Endodermal cell (in vitro differentiated cells): ENCODE results near the gene GSX2. TPM values are rescaled to one million over a fixed set of nuclear protein-coding genes. Genes with fewer than 3 reads are reported as not detected.
"Not testable (repeated sequence)": the region's sequence is repeated elsewhere in the genome, so short reads cannot be mapped to it uniquely, and the experiment has no call there.

ENCODE experiments used
- DNase-seq: peaks from one replicate; pipeline ENCODE4 v3.0.0-alpha.2; 2017
- H3K27ac ChIP-seq: 2 replicates; pipeline ENCODE4 v1.5.1; 2013; ENCODE audit warnings: mild to moderate bottlenecking, low read depth, low read length, moderate library complexity
- H3K27me3 ChIP-seq: 2 replicates; pipeline ENCODE4 v1.6.1; 2013; ENCODE audit warnings: mild to moderate bottlenecking, low read length, moderate library complexity; ENCODE audit not compliant: insufficient read depth, control insufficient read depth, poor library complexity, severe bottlenecking
- H3K36me3 ChIP-seq: 2 replicates; pipeline ENCODE4 v1.7.0; 2013; ENCODE audit warnings: mild to moderate bottlenecking, low read length, moderate library complexity; ENCODE audit not compliant: control insufficient read depth, insufficient read depth
- H3K4me1 ChIP-seq: one replicate; pipeline ENCODE4 v1.7.0; 2013; ENCODE audit warnings: low read length; ENCODE audit not compliant: control insufficient read depth, insufficient read depth
- H3K4me3 ChIP-seq: 2 replicates; pipeline ENCODE4 v1.5.1; 2013; ENCODE audit warnings: mild to moderate bottlenecking, low read length, moderate library complexity
- H3K9ac ChIP-seq: 2 replicates; pipeline ENCODE4 v1.6.1; 2013; ENCODE audit warnings: mild to moderate bottlenecking, low read length, moderate library complexity; ENCODE audit not compliant: poor library complexity, severe bottlenecking; ENCODE audit errors: extremely low read depth
- H3K9me3 ChIP-seq: 2 replicates; pipeline ENCODE4 v1.6.1; 2013; ENCODE audit warnings: mild to moderate bottlenecking, low read length, moderate library complexity; ENCODE audit not compliant: control insufficient read depth
- H3K27ac Mint-ChIP-seq: 2 replicates; pipeline ENCODE4 v1.8.0; 2020; ENCODE audit warnings: mixed read lengths
- H3K27me3 Mint-ChIP-seq: 2 replicates; pipeline ENCODE4 v1.8.0; 2021; ENCODE audit warnings: mild to moderate bottlenecking, mixed read lengths; ENCODE audit not compliant: insufficient read depth
- H3K36me3 Mint-ChIP-seq: 2 replicates; pipeline ENCODE4 v1.8.0; 2020; ENCODE audit warnings: low read depth, mixed read lengths
- H3K4me1 Mint-ChIP-seq: 2 replicates; pipeline ENCODE4 v1.8.0; 2020; ENCODE audit warnings: mixed read lengths
- H3K4me3 Mint-ChIP-seq: 2 replicates; pipeline ENCODE4 v1.8.0; 2020; ENCODE audit warnings: mild to moderate bottlenecking, moderate library complexity, mixed read lengths
- H3K9me3 Mint-ChIP-seq: 2 replicates; pipeline ENCODE4 v1.8.0; 2020; ENCODE audit warnings: mild to moderate bottlenecking, mixed read lengths
- WGBS, 2 experiments: methylation state at CpG; one replicate each; pipeline versions ENCODE4 v1.1.5 to v1.1.7; 2013; ENCODE audit warnings: missing lambda C conversion rate in 2 of 2, mixed read lengths in 1 of 2; ENCODE audit not compliant: insufficient coverage in 1 of 2, insufficient read length in 1 of 2; 5-methylcytosine and 5-hydroxymethylcytosine counted together
- total RNA-seq, 2 donors: library from RNA; stranded (reverse); fragmentation: NEBNext Ultra II Directional in 1 of 2; extraction: Animal tissue kit (Norgen Biotek cat#: 25700) in 1 of 2; gene quantifications; 2 replicates in 1 of 2; 3 replicates in 1 of 2; pipeline ENCODE4 v1.2.1, GENCODE V29; 2021
- TF ChIP-seq, protein P1 (sequence below): fragments of 200-600 bp; sonication (generic); conservative IDR thresholded peaks from 2 replicates; pipeline ENCODE4 v1.5.0; 2021; ENCODE audit warnings: antibody characterized with exemption, mild to moderate bottlenecking

The GSX2 gene
- total RNA-seq, 2 donors from 2014 or later, result not detected

DNA sequence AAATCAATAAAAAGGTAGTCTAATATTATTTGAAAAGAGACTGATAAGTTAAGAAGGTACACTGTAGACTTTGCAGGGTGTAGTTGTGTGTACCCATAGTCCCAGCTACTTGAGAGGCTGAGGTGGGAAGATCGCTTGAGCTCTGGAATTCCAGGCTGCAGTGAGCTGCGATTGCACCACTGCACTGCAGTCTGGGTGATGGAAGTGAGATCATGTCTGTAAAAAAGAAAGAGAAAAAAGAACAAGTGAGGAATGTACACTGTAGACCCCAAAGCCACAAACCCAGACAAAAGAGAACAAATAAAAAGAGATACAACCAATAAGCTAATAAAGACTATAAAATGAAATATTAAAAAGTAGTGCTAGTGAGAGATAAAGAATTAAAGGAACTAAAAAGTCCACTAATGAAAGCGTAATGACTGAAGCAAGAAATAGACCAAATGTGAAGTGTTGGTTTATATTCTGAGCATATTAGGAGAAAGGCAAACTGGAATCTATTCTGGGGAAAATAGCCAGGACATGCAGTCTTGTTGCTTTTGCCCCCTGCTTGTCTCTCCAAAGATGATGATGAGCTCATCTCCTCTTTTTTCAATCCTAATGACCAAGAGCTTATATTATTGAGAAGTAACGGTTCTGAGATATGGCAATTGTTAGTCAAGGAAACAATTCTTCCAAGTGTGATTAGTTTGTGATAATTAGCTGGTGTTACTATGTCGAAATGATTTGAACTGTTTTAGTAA, 19.1 kb downstream of the GSX2 start:
- Mint-ChIP-seq H3K36me3 (no peaks in the 10 kb centered on the region), H3K27ac (no peak overlapping the region), H3K4me1 (no peaks in the 10 kb centered on the region), H3K4me3 (no peak overlapping the region), H3K9me3 (no peaks in the 10 kb centered on the region), H3K27me3 (peaks cover 7% of the 10 kb centered on the region)
- no peaks in the 10 kb centered on the region for H3K9me3 ChIP-seq
- no peaks in the 10 kb centered on the region for H3K4me1 ChIP-seq
- no peaks in the 10 kb centered on the region for H3K36me3 ChIP-seq
- TF ChIP-seq, protein P1, sequence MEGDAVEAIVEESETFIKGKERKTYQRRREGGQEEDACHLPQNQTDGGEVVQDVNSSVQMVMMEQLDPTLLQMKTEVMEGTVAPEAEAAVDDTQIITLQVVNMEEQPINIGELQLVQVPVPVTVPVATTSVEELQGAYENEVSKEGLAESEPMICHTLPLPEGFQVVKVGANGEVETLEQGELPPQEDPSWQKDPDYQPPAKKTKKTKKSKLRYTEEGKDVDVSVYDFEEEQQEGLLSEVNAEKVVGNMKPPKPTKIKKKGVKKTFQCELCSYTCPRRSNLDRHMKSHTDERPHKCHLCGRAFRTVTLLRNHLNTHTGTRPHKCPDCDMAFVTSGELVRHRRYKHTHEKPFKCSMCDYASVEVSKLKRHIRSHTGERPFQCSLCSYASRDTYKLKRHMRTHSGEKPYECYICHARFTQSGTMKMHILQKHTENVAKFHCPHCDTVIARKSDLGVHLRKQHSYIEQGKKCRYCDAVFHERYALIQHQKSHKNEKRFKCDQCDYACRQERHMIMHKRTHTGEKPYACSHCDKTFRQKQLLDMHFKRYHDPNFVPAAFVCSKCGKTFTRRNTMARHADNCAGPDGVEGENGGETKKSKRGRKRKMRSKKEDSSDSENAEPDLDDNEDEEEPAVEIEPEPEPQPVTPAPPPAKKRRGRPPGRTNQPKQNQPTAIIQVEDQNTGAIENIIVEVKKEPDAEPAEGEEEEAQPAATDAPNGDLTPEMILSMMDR, result no peak
- no peak overlapping the region for H3K27ac ChIP-seq
- H3K27me3 ChIP-seq, result no peaks in the 10 kb centered on the region
- WGBS, 2 experiments, result 90 to 94% methylated on average over 3 to 5 of the region's 5 CpGs
- DNase-seq, result no peak
- no peak overlapping the region for H3K4me3 ChIP-seq
- H3K9ac ChIP-seq, result no peak overlapping the region

DNA sequence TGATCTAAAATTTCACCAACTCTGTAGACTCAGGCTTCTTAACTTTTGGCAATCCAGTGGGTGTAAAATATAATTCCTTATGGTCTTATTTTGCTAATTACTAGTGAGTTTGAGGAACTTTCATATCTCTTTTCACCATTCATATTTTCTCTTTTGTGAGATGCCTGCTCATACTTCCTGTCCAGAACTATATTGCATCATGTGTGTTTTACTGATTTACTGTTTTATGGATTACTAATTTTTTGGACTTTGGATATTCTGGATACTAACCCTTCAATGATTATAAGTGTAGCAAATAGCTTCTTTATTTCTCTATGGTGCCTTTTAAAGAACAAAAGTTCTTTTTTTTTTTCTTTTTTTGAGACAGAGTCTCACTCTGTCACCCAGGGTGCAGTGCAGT, 20.6 kb downstream of the GSX2 start:
- Histone ChIP-seq H3K9me3 (no peaks in the 10 kb centered on the region), H3K27ac (no peak overlapping the region), H3K9ac (no peak overlapping the region), H3K4me3 (no peak overlapping the region), H3K27me3 (no peaks in the 10 kb centered on the region), H3K4me1 (no peaks in the 10 kb centered on the region), H3K36me3 (no peaks in the 10 kb centered on the region)
- Mint-ChIP-seq H3K9me3 (no peaks in the 10 kb centered on the region), H3K36me3 (no peaks in the 10 kb centered on the region), H3K27me3 (peaks cover 2% of the 10 kb centered on the region), H3K4me1 (no peaks in the 10 kb centered on the region), H3K4me3 (no peak overlapping the region), H3K27ac (no peak overlapping the region)
- TF ChIP-seq, protein P1, result no peak
- DNase-seq, result no peak

DNA sequence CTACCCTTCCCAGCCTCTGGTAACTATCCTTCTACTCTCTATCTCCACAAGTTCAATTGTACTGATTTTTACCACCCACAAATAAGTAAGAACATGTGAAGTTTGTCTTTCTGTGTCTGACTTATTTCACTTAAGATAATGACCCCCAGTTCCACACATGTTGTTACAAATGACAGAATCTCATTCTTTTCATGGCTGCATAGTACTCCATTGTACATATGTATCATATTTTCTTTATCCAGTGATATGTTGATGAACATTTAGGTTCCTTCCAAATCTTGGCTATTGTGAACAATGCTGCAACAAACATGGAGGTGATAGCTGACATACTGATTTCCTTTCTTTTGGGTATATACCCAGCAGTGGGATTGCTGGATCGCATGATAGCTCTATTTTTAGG, 27.7 kb downstream of the GSX2 start:
- TF ChIP-seq, protein P1, result no peak
- no peak overlapping the region for H3K9ac ChIP-seq

DNA sequence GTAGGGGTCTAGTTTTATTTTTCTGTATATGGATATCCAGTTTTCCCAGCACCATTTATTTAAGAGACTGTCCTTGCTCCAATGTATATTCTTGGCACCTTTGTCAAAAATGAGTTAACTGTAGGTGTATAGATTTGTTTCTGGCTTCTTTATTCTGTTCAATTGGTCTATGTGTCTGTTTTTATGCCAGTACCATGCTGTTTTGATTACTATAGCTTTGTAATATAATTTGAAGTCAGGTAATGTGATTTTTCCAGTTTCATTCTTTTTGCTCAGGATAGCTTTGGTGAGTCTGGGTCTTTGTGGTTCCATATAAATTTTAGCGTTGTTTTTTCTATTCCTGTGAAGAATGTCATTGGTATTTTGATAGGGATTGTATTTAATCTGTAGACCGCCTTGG, 28.7 kb downstream of the GSX2 start:
- H3K36me3 ChIP-seq, H3K4me1 ChIP-seq, DNase-seq, H3K9ac ChIP-seq, H3K27me3 Mint-ChIP-seq, H3K4me3 ChIP-seq, H3K4me3 Mint-ChIP-seq, H3K27ac Mint-ChIP-seq, H3K27ac ChIP-seq, H3K27me3 ChIP-seq, H3K4me1 Mint-ChIP-seq, H3K36me3 Mint-ChIP-seq: not testable (repeated sequence)
- peaks cover 18% of the 10 kb centered on the region for H3K9me3 ChIP-seq
- 86% methylated on average over 1 of the region's 2 CpGs; no CpG with 5 or more reads in 1 of the 2 experiments for WGBS, 2 experiments
- peaks cover 19% of the 10 kb centered on the region for H3K9me3 Mint-ChIP-seq

More for the DNA sequence above, 27.7 kb downstream of the GSX2 start:
- Histone ChIP-seq H3K4me3 (no peak overlapping the region), H3K27ac (no peak overlapping the region), H3K27me3 (no peaks in the 10 kb centered on the region), H3K9me3 (peaks cover 18% of the 10 kb centered on the region), H3K36me3 (no peaks in the 10 kb centered on the region), H3K4me1 (no peaks in the 10 kb centered on the region)
- no peak for DNase-seq
- no peak overlapping the region for H3K27ac Mint-ChIP-seq
- no peak overlapping the region for H3K4me3 Mint-ChIP-seq
- peaks cover 3% of the 10 kb centered on the region for H3K27me3 Mint-ChIP-seq
- H3K4me1 Mint-ChIP-seq, result no peaks in the 10 kb centered on the region
- WGBS, 2 experiments, result 86 to 100% methylated on average over 1 of the region's 1 CpG
- H3K9me3 Mint-ChIP-seq, result peaks cover 19% of the 10 kb centered on the region
- H3K36me3 Mint-ChIP-seq, result no peaks in the 10 kb centered on the region
